HepG2 (cell line): ENCODE data around the gene CCDC148. TPM values are rescaled to one million over a fixed set of nuclear protein-coding genes. Genes with fewer than 3 reads are reported as not detected.

Experiments used
- AHDC1 ChIP-seq: sonication (generic); formaldehyde crosslinking; IDR thresholded peaks from 2 replicates; pipeline ENCODE4 v1.5.1; 2020; ENCODE audit warnings: mild to moderate bottlenecking, missing genetic modification reagents, borderline replicate concordance
- HNF1B ChIP-seq: sonication (generic); formaldehyde crosslinking; IDR thresholded peaks from 2 replicates; pipeline ENCODE4 v1.5.1; 2020; ENCODE audit warnings: mild to moderate bottlenecking, moderate library complexity, missing genetic modification reagents
- PCBP1 ChIP-seq: fragments of 200-400 bp; formaldehyde crosslinking; IDR thresholded peaks from 2 replicates; pipeline ENCODE4 v1.6.1; 2017; ENCODE audit warnings: mild to moderate bottlenecking, low read depth, low read length, borderline replicate concordance
- PLSCR1 ChIP-seq: sonication (generic); formaldehyde crosslinking; IDR thresholded peaks from 2 replicates; pipeline ENCODE4 v1.5.0; 2020; ENCODE audit warnings: missing genetic modification reagents, mild to moderate bottlenecking, borderline replicate concordance
- SOX6 ChIP-seq, 2 experiments: fragments of 450-650 bp in 1 of 2; sonication (generic) in 1 of 2; formaldehyde crosslinking in 1 of 2; IDR thresholded peaks; 2 replicates each; pipeline versions ENCODE4 v1.4.0 to v1.6.1; 2017 to 2020; ENCODE audit warnings: antibody characterized with exemption in 1 of 2, mild to moderate bottlenecking in 1 of 2, missing genetic modification reagents in 1 of 2
- ZNF3 ChIP-seq: IDR thresholded peaks from 2 replicates; pipeline ENCODE4 v1.7.0; 2017; ENCODE audit warnings: inconsistent platforms
- ZNF30 ChIP-seq: sonication (generic); formaldehyde crosslinking; IDR thresholded peaks from 2 replicates; pipeline ENCODE4 v1.5.0; 2020; ENCODE audit warnings: mild to moderate bottlenecking, missing genetic modification reagents
- ZNF362 ChIP-seq: sonication (generic); formaldehyde crosslinking; IDR thresholded peaks from 2 replicates; pipeline ENCODE4 v1.4.0; 2020; ENCODE audit warnings: missing genetic modification reagents, mild to moderate bottlenecking, borderline replicate concordance
- polyA plus RNA-seq, 8 experiments: library from polyadenylated mRNA; depleted of rRNA in 3 of 8; stranded (reverse) in 7 of 8; unstranded in 1 of 8; fragments of >200 nt; fragmentation: Illumina TruSeq in 4 of 8; extraction: Trizol in 4 of 8; gene quantifications; 2 replicates each; pipeline versions ENCODE4 v1.2.1 to v1.2.3, GENCODE V29; 2011 to 2016; ENCODE audit warnings: low read depth in 4 of 8, missing spikeins in 1 of 8, mixed read lengths in 1 of 8; ENCODE audit not compliant: insufficient read depth in 1 of 8
- total RNA-seq, 5 experiments: library from RNA; depleted of rRNA; stranded (reverse); fragments of >200 nt; fragmentation: Illumina TruSeq; extraction: Trizol; gene quantifications; 2 replicates each; pipeline ENCODE4 v1.2.3, GENCODE V29; 2016; ENCODE audit warnings: low read depth in 1 of 5
- TF ChIP-seq, protein P1 (sequence below): sonication (generic); formaldehyde crosslinking; IDR thresholded peaks from 2 replicates; pipeline ENCODE4 v1.9.0; 2021; ENCODE audit warnings: mild to moderate bottlenecking, missing genetic modification reagents

Gene CCDC148
- total and polyA plus RNA-seq, 2 of the 13 experiments (the other 11 are each of a cell fraction or from before 2014, with no cell fraction given): 0.30 to 0.49 TPM

- TF ChIP-seq PCBP1 (no peak), AHDC1 (CRISPR knock-in tag) (no peak), ZNF3 (CRISPR knock-in tag) (no peak), ZNF362 (no peak), SOX6 (IDR thresholded peaks at IDR 0.05) (no peak), SOX6 (CRISPR knock-in tag; IDR thresholded peaks at IDR 0.05) (0 out of 2 replicates have a peak, but pooled peaks have one; percentile 12), ZNF30 (CRISPR knock-in tag) (no peak), PLSCR1 (CRISPR knock-in tag) (no peak), HNF1B (CRISPR knock-in tag) (peak; percentile 53; the same call in 1 of the 2 replicates)
- TF ChIP-seq, protein P1, sequence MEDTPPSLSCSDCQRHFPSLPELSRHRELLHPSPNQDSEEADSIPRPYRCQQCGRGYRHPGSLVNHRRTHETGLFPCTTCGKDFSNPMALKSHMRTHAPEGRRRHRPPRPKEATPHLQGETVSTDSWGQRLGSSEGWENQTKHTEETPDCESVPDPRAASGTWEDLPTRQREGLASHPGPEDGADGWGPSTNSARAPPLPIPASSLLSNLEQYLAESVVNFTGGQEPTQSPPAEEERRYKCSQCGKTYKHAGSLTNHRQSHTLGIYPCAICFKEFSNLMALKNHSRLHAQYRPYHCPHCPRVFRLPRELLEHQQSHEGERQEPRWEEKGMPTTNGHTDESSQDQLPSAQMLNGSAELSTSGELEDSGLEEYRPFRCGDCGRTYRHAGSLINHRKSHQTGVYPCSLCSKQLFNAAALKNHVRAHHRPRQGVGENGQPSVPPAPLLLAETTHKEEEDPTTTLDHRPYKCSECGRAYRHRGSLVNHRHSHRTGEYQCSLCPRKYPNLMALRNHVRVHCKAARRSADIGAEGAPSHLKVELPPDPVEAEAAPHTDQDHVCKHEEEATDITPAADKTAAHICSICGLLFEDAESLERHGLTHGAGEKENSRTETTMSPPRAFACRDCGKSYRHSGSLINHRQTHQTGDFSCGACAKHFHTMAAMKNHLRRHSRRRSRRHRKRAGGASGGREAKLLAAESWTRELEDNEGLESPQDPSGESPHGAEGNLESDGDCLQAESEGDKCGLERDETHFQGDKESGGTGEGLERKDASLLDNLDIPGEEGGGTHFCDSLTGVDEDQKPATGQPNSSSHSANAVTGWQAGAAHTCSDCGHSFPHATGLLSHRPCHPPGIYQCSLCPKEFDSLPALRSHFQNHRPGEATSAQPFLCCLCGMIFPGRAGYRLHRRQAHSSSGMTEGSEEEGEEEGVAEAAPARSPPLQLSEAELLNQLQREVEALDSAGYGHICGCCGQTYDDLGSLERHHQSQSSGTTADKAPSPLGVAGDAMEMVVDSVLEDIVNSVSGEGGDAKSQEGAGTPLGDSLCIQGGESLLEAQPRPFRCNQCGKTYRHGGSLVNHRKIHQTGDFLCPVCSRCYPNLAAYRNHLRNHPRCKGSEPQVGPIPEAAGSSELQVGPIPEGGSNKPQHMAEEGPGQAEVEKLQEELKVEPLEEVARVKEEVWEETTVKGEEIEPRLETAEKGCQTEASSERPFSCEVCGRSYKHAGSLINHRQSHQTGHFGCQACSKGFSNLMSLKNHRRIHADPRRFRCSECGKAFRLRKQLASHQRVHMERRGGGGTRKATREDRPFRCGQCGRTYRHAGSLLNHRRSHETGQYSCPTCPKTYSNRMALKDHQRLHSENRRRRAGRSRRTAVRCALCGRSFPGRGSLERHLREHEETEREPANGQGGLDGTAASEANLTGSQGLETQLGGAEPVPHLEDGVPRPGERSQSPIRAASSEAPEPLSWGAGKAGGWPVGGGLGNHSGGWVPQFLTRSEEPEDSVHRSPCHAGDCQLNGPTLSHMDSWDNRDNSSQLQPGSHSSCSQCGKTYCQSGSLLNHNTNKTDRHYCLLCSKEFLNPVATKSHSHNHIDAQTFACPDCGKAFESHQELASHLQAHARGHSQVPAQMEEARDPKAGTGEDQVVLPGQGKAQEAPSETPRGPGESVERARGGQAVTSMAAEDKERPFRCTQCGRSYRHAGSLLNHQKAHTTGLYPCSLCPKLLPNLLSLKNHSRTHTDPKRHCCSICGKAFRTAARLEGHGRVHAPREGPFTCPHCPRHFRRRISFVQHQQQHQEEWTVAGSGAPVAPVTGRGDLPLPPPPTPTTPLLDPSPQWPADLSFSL (CRISPR knock-in tag): no peak
These were observed at the start of gene CCDC148, which contains the start of gene PKP4 (continued) for GRCh38 chr2:158456309-158457066.
